HepG2 (cell line): Measurements from ENCODE around the gene GSK3B. TPM values are rescaled to one million over a fixed set of nuclear protein-coding genes. Genes with fewer than 3 reads are reported as not detected.

Experiments
- ARNT ChIP-seq: fragments of 450-650 bp; IDR thresholded peaks from 2 replicates; pipeline ENCODE4 v1.6.1; 2017
- CBX2 ChIP-seq, 2 experiments: fragments of 200-600 bp in 1 of 2; sonication (generic); formaldehyde crosslinking in 1 of 2; IDR thresholded peaks; 2 replicates each; pipeline versions ENCODE4 v1.7.0 to v1.8.1; 2018 to 2022; ENCODE audit warnings: low read depth in 2 of 2, low read length in 1 of 2, mild to moderate bottlenecking in 1 of 2, missing genetic modification reagents in 1 of 2
- CEBPG ChIP-seq: IDR thresholded peaks from 2 replicates; pipeline ENCODE4 v1.6.1; 2016
- DMAP1 ChIP-seq: IDR thresholded peaks from 2 replicates; pipeline ENCODE4 v1.6.1; 2016
- EZH2 ChIP-seq: conservative IDR thresholded peaks from 2 replicates; pipeline ENCODE4 v1.6.1; 2012; ENCODE audit warnings: mild to moderate bottlenecking, low read depth, low read length, moderate library complexity
- FIP1L1 ChIP-seq: fragments of 200-400 bp; formaldehyde crosslinking; IDR thresholded peaks from 2 replicates; pipeline ENCODE4 v1.6.1; 2018; ENCODE audit warnings: low read depth, mild to moderate bottlenecking, low read length, moderate library complexity, borderline replicate concordance; ENCODE audit not compliant: insufficient read depth
- FOXP1 ChIP-seq, 2 experiments: fragments of 450-650 bp in 1 of 2; IDR thresholded peaks; 2 replicates each; pipeline ENCODE4 v1.6.1; 2017 to 2018; ENCODE audit warnings: antibody characterized with exemption in 1 of 2
- GABPA ChIP-seq, 2 experiments: IDR thresholded peaks; 2 replicates each; pipeline ENCODE4 v1.6.1; 2011 to 2016; ENCODE audit warnings: low read depth in 2 of 2, low read length in 1 of 2, missing biosample characterization in 1 of 2, missing genetic modification characterization in 1 of 2
- GZF1 ChIP-seq: sonication (generic); formaldehyde crosslinking; IDR thresholded peaks from 2 replicates; pipeline ENCODE4 v1.5.1; 2020; ENCODE audit warnings: mild to moderate bottlenecking, missing genetic modification reagents
- HMG20A ChIP-seq: IDR thresholded peaks from 2 replicates; pipeline ENCODE4 v1.6.1; 2016; ENCODE audit warnings: borderline replicate concordance
- KLF16 ChIP-seq, 2 experiments: sonication (generic) in 1 of 2; formaldehyde crosslinking in 1 of 2; IDR thresholded peaks; 2 replicates each; pipeline versions ENCODE4 v1.6.1 to v1.8.0; 2016 to 2023; ENCODE audit warnings: missing genetic modification reagents in 2 of 2, missing compliant biosample characterization in 1 of 2
- ONECUT2 ChIP-seq: sonication (generic); formaldehyde crosslinking; IDR thresholded peaks from 2 replicates; pipeline ENCODE4 v1.4.0; 2020; ENCODE audit warnings: missing genetic modification reagents
- PRDM4 ChIP-seq: sonication (generic); formaldehyde crosslinking; IDR thresholded peaks from 2 replicates; pipeline ENCODE4 v1.9.0; 2021; ENCODE audit warnings: missing genetic modification reagents, borderline replicate concordance
- SMC3 ChIP-seq: IDR thresholded peaks from 2 replicates; pipeline ENCODE4 v1.6.1; 2011; ENCODE audit warnings: low read length, improper control_type of control experiment
- SRSF1 ChIP-seq: fragments of 200-400 bp; formaldehyde crosslinking; optimal IDR thresholded peaks from 2 replicates; pipeline ENCODE3; 2017; ENCODE audit warnings: mild to moderate bottlenecking, low read depth, low read length, moderate library complexity
- ZNF354B ChIP-seq: sonication (generic); formaldehyde crosslinking; IDR thresholded peaks from 2 replicates; pipeline ENCODE4 v1.8.0; 2022; ENCODE audit warnings: mild to moderate bottlenecking, missing genetic modification reagents
- ZNF547 ChIP-seq: sonication (generic); formaldehyde crosslinking; IDR thresholded peaks from 2 replicates; pipeline ENCODE4 v1.5.1; 2020; ENCODE audit warnings: mild to moderate bottlenecking, missing genetic modification reagents
- ZNF788 ChIP-seq: sonication (generic); formaldehyde crosslinking; IDR thresholded peaks from 2 replicates; pipeline ENCODE4 v1.5.0; 2020; ENCODE audit warnings: mild to moderate bottlenecking, missing genetic modification reagents, borderline replicate concordance
- ZNF841 ChIP-seq: sonication (generic); formaldehyde crosslinking; IDR thresholded peaks from 2 replicates; pipeline ENCODE4 v1.8.1; 2023; ENCODE audit warnings: missing genetic modification reagents, borderline replicate concordance
- ZNF891 ChIP-seq: sonication (generic); formaldehyde crosslinking; IDR thresholded peaks from 2 replicates; pipeline ENCODE4 v1.5.0; 2020; ENCODE audit warnings: mild to moderate bottlenecking, missing genetic modification reagents
- polyA plus RNA-seq, 8 experiments: library from polyadenylated mRNA; depleted of rRNA in 3 of 8; stranded (reverse) in 7 of 8; unstranded in 1 of 8; fragments of >200 nt; fragmentation: Illumina TruSeq in 4 of 8; extraction: Trizol in 4 of 8; gene quantifications; 2 replicates each; pipeline versions ENCODE4 v1.2.1 to v1.2.3, GENCODE V29; 2011 to 2016; ENCODE audit warnings: low read depth in 4 of 8, missing spikeins in 1 of 8, mixed read lengths in 1 of 8; ENCODE audit not compliant: insufficient read depth in 1 of 8
- total RNA-seq, 5 experiments: library from RNA; depleted of rRNA; stranded (reverse); fragments of >200 nt; fragmentation: Illumina TruSeq; extraction: Trizol; gene quantifications; 2 replicates each; pipeline ENCODE4 v1.2.3, GENCODE V29; 2016; ENCODE audit warnings: low read depth in 1 of 5
- TF ChIP-seq, protein P1 (sequence below): sonication (generic); formaldehyde crosslinking; IDR thresholded peaks from 2 replicates; pipeline ENCODE4 v1.5.0; 2020; ENCODE audit warnings: missing genetic modification reagents
- TF ChIP-seq, protein P2 (sequence below): sonication (generic); formaldehyde crosslinking; IDR thresholded peaks from 2 replicates; pipeline ENCODE4 v1.5.0; 2020; ENCODE audit warnings: missing genetic modification reagents
- TF ChIP-seq, protein P3 (sequence below): sonication (generic); formaldehyde crosslinking; conservative IDR thresholded peaks from 2 replicates; pipeline ENCODE4 v1.4.0; 2020; ENCODE audit warnings: mild to moderate bottlenecking, missing genetic modification reagents, moderate library complexity

GSK3B gene
- total and polyA plus RNA-seq, 2 of the 13 experiments (the other 11 are each of a cell fraction or from before 2014, with no cell fraction given) = 22.3 to 30.1 TPM

GRCh38 chr3:119794971-119795612 is 299.2 kb downstream of the GSK3B start (continued):
- TF ChIP-seq, protein P1, sequence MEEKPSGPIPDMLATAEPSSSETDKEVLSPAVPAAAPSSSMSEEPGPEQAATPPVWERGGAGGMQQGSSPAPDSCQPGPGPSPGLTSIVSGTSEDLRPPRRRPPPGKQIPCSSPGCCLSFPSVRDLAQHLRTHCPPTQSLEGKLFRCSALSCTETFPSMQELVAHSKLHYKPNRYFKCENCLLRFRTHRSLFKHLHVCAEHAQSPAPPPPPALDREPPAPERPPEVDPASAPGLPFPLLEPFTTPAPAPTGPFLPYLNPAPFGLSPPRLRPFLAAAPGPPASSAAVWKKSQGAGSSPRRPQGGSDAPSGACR (CRISPR knock-in tag) = peak; percentile 64; the same call in 1 of the 2 replicates
- TF ChIP-seq ZNF841 (CRISPR knock-in tag) (no peak), DMAP1 (CRISPR knock-in tag) (0 out of 2 replicates have a peak, but pooled peaks have one; percentile 51), PRDM4 (CRISPR knock-in tag) (no peak), ONECUT2 (CRISPR knock-in tag) (peak; percentile 37; the same call in 1 of the 2 replicates), GABPA (IDR thresholded peaks at IDR 0.05; ENCODE audit: low read depth, low read length) (no peak), GABPA (CRISPR knock-in tag; IDR thresholded peaks at IDR 0.05; ENCODE audit: low read depth) (no peak), ARNT (no peak), FOXP1 (IDR thresholded peaks at IDR 0.05) (no peak), FOXP1 (CRISPR knock-in tag; IDR thresholded peaks at IDR 0.05) (peak; percentile 81), KLF16 (CRISPR knock-in tag; IDR thresholded peaks at IDR 0.05) (peak in 1 of 2 experiments; percentile 30; a peak in 1 of 4 replicates), ZNF788 (no peak), CBX2 (IDR thresholded peaks at IDR 0.05; ENCODE audit: low read depth, low read length) (no peak), CBX2 (CRISPR knock-in tag; IDR thresholded peaks at IDR 0.05; ENCODE audit: low read depth) (no peak), CEBPG (peak; percentile 26; the same call in 1 of the 2 replicates), FIP1L1 (no peak), SMC3 (no peak; the same call in 1 of the 2 replicates), SRSF1 (no peak), ZNF547 (no peak), EZH2 (no peak), ZNF891 (CRISPR knock-in tag) (no peak), HMG20A (CRISPR knock-in tag) (peak; percentile 87; the same call in 1 of the 2 replicates), ZNF354B (CRISPR knock-in tag) (no peak), GZF1 (no peak)
- TF ChIP-seq, protein P2, sequence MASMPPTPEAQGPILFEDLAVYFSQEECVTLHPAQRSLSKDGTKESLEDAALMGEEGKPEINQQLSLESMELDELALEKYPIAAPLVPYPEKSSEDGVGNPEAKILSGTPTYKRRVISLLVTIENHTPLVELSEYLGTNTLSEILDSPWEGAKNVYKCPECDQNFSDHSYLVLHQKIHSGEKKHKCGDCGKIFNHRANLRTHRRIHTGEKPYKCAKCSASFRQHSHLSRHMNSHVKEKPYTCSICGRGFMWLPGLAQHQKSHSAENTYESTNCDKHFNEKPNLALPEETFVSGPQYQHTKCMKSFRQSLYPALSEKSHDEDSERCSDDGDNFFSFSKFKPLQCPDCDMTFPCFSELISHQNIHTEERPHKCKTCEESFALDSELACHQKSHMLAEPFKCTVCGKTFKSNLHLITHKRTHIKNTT (CRISPR knock-in tag) = no peak
- TF ChIP-seq, protein P3, sequence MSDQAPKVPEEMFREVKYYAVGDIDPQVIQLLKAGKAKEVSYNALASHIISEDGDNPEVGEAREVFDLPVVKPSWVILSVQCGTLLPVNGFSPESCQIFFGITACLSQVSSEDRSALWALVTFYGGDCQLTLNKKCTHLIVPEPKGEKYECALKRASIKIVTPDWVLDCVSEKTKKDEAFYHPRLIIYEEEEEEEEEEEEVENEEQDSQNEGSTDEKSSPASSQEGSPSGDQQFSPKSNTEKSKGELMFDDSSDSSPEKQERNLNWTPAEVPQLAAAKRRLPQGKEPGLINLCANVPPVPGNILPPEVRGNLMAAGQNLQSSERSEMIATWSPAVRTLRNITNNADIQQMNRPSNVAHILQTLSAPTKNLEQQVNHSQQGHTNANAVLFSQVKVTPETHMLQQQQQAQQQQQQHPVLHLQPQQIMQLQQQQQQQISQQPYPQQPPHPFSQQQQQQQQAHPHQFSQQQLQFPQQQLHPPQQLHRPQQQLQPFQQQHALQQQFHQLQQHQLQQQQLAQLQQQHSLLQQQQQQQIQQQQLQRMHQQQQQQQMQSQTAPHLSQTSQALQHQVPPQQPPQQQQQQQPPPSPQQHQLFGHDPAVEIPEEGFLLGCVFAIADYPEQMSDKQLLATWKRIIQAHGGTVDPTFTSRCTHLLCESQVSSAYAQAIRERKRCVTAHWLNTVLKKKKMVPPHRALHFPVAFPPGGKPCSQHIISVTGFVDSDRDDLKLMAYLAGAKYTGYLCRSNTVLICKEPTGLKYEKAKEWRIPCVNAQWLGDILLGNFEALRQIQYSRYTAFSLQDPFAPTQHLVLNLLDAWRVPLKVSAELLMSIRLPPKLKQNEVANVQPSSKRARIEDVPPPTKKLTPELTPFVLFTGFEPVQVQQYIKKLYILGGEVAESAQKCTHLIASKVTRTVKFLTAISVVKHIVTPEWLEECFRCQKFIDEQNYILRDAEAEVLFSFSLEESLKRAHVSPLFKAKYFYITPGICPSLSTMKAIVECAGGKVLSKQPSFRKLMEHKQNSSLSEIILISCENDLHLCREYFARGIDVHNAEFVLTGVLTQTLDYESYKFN (CRISPR knock-in tag) = peak; percentile 84
